ENCODE data around the gene DRC1. TPM values are rescaled to one million over a fixed set of nuclear protein-coding genes. Genes with fewer than 3 reads are reported as not detected.
A peak's percentile ranks its signal among the peaks of the same experiment; 100 is the strongest.

Gene DRC1
- total and polyA plus RNA-seq, 8 donors = 0.92 to 7.9 (median 4.5) TPM; not detected in 1

GRCh38 chr2:26500406-26500805, 98.7 kb downstream of the DRC1 start:
- Histone ChIP-seq H3K4me1 (peaks cover 8 to 12% of the 10 kb centered on the region in 2 donors), H3K27me3 (peaks cover 0 to 21% of the 10 kb centered on the region in 2 donors), H3K27ac (no peak overlapping the region), H3K4me3 (no peak overlapping the region), H3K36me3 (no peaks in the 10 kb centered on the region), H3K9me3 (no peaks in the 10 kb centered on the region)
- ATAC-seq = no peak
- intact Hi-C loops (cut with DNase I) = no loop called here
- TF ChIP-seq CTCF (IDR thresholded peaks at IDR 0.05) = no peak
- DNase-seq = no peak

GRCh38 chr2:26503231-26503880, 101.6 kb downstream of the DRC1 start:
- DNase-seq (peak; percentile 61 to 93 (median 82)), ATAC-seq (peak; percentile 99)
- peak; percentile 79 to 82 for TF ChIP-seq CTCF (IDR thresholded peaks at IDR 0.05)
- Histone ChIP-seq H3K36me3 (no peaks in the 10 kb centered on the region), H3K4me1 (peaks cover 8 to 12% of the 10 kb centered on the region in 2 donors), H3K9me3 (no peaks in the 10 kb centered on the region), H3K27me3 (peaks cover 0 to 21% of the 10 kb centered on the region in 2 donors), H3K27ac (no peak overlapping the region), H3K4me3 (peak overlapping the region; percentile 21 to 39)
- intact Hi-C loops (cut with DNase I) = no loop called here

- H3K27me3 ChIP-seq = peaks cover 0 to 21% of the 10 kb centered on the region in 2 donors
- peak overlapping the region in 1 of 2 donors; percentile 39 for H3K4me3 ChIP-seq
- H3K9me3 ChIP-seq = no peaks in the 10 kb centered on the region
- ATAC-seq = no peak
- intact Hi-C loops (cut with DNase I) = no loop called here
- H3K4me1 ChIP-seq = peaks cover 8 to 12% of the 10 kb centered on the region in 2 donors
- H3K36me3 ChIP-seq = no peaks in the 10 kb centered on the region
- H3K27ac ChIP-seq = no peak overlapping the region
- no peak for TF ChIP-seq CTCF (IDR thresholded peaks at IDR 0.05)
- no peak for DNase-seq
These were observed 102.3 kb downstream of the DRC1 start for GRCh38 chr2:26504002-26504401.

GRCh38 chr2:26506279-26506678, 104.6 kb downstream of the DRC1 start:
- peaks cover 0 to 21% of the 10 kb centered on the region in 2 donors for H3K27me3 ChIP-seq
- H3K4me3 ChIP-seq = no peak overlapping the region
- H3K4me1 ChIP-seq = peaks cover 8 to 12% of the 10 kb centered on the region in 2 donors
- H3K9me3 ChIP-seq = no peaks in the 10 kb centered on the region
- no peaks in the 10 kb centered on the region for H3K36me3 ChIP-seq
- intact Hi-C loops (cut with DNase I) = no loop called here
- ATAC-seq = no peak
- no peak for TF ChIP-seq CTCF (IDR thresholded peaks at IDR 0.05)
- no peak overlapping the region for H3K27ac ChIP-seq
- DNase-seq = no peak

Other genes starting within 250 kb of the DRC1 start
- 1 to 10 TPM; 2.4 to 4.5 TPM for gene GAREM2, start 228.8 kb upstream of the DRC1 start, total RNA-seq
- gene GAREM2, start 228.8 kb upstream of the DRC1 start, polyA plus RNA-seq (ENCODE audit: insufficient read length in 6 of 6) = 10 to 100 TPM in 2 of 6 donors, 1 to 10 TPM in 4; 7.2 to 12.2 (median 8.6) TPM
- gene HADHA, start 157.3 kb upstream of the DRC1 start, total RNA-seq = 100 to 1,000 TPM; 126 to 144 TPM
- 100 to 1,000 TPM; 187 to 241 (median 213) TPM for gene HADHA, start 157.3 kb upstream of the DRC1 start, polyA plus RNA-seq (ENCODE audit: insufficient read length in 6 of 6)
- 100 to 1,000 TPM; 130 to 132 TPM for gene HADHB, start 157.0 kb upstream of the DRC1 start, total RNA-seq
- 100 to 1,000 TPM; 120 to 150 (median 137) TPM for gene HADHB, start 157.0 kb upstream of the DRC1 start, polyA plus RNA-seq (ENCODE audit: insufficient read length in 6 of 6)
- 10 to 100 TPM; 18.4 to 34.4 TPM for gene SELENOI, start 55.8 kb upstream of the DRC1 start, total RNA-seq
- 10 to 100 TPM; 15.9 to 20.2 (median 17.1) TPM for gene SELENOI, start 55.8 kb upstream of the DRC1 start, polyA plus RNA-seq (ENCODE audit: insufficient read length in 6 of 6)
- under 1 TPM; 0.08 to 0.12 TPM for gene ADGRF3, start 55.1 kb upstream of the DRC1 start, total RNA-seq
- 1 to 10 TPM; 1.4 to 2.3 (median 1.8) TPM for gene ADGRF3, start 55.1 kb upstream of the DRC1 start, polyA plus RNA-seq (ENCODE audit: insufficient read length in 6 of 6)
- under 1 TPM in 1 of 2 donors, not detected in 1; 0.10 TPM for gene OTOF, start 76.2 kb downstream of the DRC1 start, total RNA-seq
- gene OTOF, start 76.2 kb downstream of the DRC1 start, polyA plus RNA-seq (ENCODE audit: insufficient read length in 6 of 6) = under 1 TPM; 0.03 to 0.20 (median 0.10) TPM
- gene CIB4, start 239.4 kb downstream of the DRC1 start, total RNA-seq = not detected
- 1 to 10 TPM; 1.0 to 2.4 (median 1.8) TPM for gene CIB4, start 239.4 kb downstream of the DRC1 start, polyA plus RNA-seq (ENCODE audit: insufficient read length in 6 of 6)

All from left lung (tissue), 10 donors.